Cardiac fibroblast (primary cell): Measurements from ENCODE around the gene DGKD.

Experiments used
- DNase-seq, 2 donors: peaks; one replicate each; pipeline versions ENCODE4 v3.0.0 to v3.0.0-alpha.2; 2010; ENCODE audit warnings: low read depth in 2 of 2
- H3K4me3 ChIP-seq, 2 donors: replicated peaks in 1 of 2; 1 replicate in 1 of 2; 2 replicates in 1 of 2; pipeline ENCODE4 v1.5.1; 2011; ENCODE audit warnings: low read depth in 2 of 2, low read length in 2 of 2, mild to moderate bottlenecking in 2 of 2, moderate library complexity in 1 of 2
- TF ChIP-seq, protein P1 (sequence below): IDR thresholded peaks from one replicate; pipeline ENCODE4 v1.5.1; 2011; ENCODE audit warnings: low read depth, mild to moderate bottlenecking, low read length, inconsistent platforms

DGKD gene

DNA sequence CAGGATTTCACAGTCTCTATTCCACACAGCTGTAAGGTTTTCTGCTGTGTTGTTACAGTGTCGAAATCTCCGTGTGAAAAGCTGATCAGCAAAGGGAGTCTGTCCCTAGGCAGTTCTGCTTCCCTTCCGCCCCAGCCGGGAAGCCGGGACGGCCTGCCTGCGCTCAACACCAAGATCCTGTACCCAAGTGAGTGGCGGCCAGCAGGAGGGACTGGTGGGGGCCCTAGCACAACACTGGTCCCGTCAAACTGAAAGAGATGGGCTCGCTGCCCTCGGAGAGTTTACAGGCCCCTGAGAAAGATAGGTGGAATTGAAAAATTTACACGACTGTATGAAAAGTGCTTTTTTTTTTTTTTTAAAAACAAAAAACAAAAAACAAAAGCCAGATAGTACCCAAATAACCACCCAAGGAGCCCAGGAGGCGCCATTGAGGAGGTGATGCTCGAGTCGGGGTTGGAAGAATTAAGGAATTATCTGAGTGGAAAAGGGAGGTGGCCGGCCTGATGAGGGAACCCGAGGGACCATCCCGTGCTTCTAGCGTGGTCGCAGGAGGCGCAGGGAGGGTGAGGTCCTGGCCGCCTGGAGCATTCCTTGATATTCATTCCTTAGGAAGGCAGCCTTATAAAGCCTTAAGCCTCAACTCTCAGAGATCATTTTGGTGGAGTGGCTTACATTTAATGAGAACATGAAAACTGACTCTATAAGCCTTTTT lies 96.7 kb downstream of the DGKD start:
- TF ChIP-seq, protein P1, sequence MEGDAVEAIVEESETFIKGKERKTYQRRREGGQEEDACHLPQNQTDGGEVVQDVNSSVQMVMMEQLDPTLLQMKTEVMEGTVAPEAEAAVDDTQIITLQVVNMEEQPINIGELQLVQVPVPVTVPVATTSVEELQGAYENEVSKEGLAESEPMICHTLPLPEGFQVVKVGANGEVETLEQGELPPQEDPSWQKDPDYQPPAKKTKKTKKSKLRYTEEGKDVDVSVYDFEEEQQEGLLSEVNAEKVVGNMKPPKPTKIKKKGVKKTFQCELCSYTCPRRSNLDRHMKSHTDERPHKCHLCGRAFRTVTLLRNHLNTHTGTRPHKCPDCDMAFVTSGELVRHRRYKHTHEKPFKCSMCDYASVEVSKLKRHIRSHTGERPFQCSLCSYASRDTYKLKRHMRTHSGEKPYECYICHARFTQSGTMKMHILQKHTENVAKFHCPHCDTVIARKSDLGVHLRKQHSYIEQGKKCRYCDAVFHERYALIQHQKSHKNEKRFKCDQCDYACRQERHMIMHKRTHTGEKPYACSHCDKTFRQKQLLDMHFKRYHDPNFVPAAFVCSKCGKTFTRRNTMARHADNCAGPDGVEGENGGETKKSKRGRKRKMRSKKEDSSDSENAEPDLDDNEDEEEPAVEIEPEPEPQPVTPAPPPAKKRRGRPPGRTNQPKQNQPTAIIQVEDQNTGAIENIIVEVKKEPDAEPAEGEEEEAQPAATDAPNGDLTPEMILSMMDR, result no peak

DNA sequence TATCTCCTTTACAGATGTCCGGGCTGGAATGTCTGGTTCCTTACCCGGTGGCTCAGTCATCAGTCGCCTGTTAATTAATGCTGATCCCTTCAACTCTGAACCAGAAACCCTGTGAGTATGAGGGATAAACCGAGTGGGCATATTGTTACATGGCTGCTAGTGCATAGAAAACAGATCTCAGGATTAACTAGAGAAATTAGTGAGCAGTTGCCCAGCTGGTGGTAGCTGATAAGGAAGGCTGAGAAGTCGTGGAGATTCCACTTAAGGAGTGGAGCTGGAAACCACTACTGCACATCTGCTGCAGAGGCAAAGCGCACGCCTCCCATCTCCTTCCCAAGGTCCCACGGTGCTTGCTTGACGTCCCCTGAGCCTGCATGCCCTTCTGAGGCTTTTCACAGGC lies 97.7 kb downstream of the DGKD start:
- TF ChIP-seq, protein P1, result no peak
- no peak overlapping the region for H3K4me3 ChIP-seq
- DNase-seq, result no peak

More for the DNA sequence above, 96.7 kb downstream of the DGKD start:
- no peak overlapping the region for H3K4me3 ChIP-seq
- no peak for DNase-seq

DNA sequence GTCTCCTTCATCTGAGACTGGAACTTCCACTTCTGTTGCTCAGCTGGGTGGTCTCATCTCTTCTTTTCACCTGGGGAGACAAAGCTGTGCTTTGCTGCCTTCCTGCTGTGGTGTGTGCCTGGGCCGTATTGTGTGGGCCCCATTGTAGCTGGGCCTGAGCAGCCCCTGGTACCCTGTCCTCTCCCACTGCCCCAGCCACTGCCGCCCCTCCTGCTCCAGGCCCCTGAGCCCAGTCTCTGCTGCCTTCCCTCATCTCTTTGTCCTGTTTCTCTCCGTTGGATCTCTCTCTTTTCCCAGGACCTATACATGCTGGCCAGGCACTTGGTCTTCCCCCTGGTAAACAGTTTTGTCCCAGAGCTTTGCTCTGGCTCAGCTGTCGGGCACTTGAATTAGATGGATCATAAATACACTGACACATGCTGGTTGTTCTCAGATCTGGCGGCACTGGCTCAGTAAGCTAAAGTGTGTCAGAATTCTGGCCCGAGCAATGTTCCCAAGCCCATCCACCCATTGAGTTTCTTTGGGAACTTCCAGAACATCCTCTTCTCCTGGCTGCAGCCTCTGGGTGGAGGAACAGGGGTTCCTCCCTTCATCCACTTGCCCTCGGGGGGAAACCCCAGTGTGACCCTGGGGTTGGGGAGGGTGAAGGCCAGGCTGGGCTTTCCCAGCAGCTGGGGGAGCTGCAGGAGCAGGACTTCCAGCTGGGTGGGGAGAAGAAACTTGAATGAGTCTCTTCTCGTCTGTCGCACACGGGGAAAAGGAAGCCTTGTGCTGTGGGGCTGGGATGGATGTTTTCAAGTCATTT lies 99.0 kb downstream of the DGKD start:
- no peak for DNase-seq
- TF ChIP-seq, protein P1, result no peak
- H3K4me3 ChIP-seq, result no peak overlapping the region

DNA sequence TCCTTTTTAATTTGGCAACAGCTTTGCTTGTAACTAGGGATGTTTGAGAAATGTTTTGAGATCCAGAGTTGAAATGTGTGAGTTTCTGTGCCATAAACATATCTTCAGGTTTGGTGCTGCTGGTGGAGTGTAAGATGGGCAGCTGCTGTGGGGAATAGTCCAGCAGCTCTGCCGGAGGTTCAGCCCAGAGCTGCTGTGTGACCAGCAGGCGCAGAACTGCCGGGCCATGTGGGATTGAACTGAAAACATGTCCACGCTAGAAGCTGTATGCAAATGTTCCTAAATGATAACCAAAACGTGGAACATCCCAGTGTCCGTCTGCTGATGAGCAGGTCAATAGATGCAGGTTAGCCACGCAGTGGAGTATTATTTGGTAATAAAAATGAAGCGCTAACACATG lies 99.6 kb downstream of the DGKD start:
- H3K4me3 ChIP-seq, result no peak overlapping the region
- no peak for DNase-seq
- TF ChIP-seq, protein P1, result no peak

DNA sequence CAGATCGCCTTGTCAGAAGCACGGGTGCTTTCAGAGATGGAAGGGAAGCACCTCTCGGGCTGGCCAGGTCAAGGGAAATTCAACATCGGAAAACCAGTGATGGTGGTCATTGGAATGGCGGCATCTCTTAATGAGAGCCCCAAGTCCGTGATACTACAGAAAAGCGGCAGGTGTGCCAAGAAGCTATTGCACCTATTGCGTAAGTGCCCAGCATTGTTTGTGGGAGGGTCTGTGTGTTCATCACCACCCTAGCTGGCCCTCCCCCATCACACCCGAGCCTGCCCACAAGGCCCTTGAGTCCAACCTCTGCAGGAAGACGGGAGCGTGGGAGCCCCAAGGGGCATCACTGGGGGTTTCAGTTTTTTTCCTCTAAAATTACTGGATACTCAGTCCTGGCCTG lies 100.7 kb downstream of the DGKD start:
- TF ChIP-seq, protein P1, result no peak
- H3K4me3 ChIP-seq, result no peak overlapping the region
- DNase-seq, result no peak

DNA sequence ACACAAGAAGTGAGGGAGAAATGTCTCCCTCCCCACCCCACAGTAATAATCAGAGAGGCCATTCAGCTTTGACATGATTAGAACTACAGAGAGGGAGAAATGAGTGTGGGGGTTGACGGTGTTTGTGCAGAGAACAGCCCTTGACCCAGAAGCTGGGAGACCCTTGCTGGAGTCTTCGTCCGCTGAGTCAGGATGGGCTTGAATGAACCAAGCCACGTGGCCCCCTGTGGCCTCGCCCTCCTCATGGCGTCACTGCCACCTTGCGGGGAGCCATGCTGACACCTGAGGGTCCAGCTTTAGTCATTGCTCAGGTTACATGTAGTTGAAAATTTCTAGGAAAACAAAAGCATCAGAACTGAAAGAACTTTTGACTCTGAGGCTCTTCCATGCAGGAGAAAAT lies 101.2 kb downstream of the DGKD start:
- H3K4me3 ChIP-seq, result no peak overlapping the region
- TF ChIP-seq, protein P1, result no peak
- no peak for DNase-seq
